ENCODE results near the gene SYF2. TPM values are rescaled to one million over a fixed set of nuclear protein-coding genes. Genes with fewer than 3 reads are reported as not detected.

SYF2 gene
- total RNA-seq, 1 donor from 2014 or later: 40.8 TPM

Other genes starting within 250 kb of the SYF2 start
- gene RSRP1, start 15.0 kb upstream of the SYF2 start, total RNA-seq: 45.0 TPM
- gene RHD, start 40.0 kb upstream of the SYF2 start, total RNA-seq: not detected
- 73.1 TPM for gene TMEM50A, start 105.8 kb upstream of the SYF2 start, total RNA-seq
- 1.0 TPM for gene RHCE, start 188.3 kb upstream of the SYF2 start, total RNA-seq
- 15.6 TPM for gene MACO1, start 198.4 kb upstream of the SYF2 start, total RNA-seq